RCC 7860 (cell line): Measurements from ENCODE around the gene RAI1.

ENCODE experiments used
- DNase-seq: peaks from one replicate; pipeline ENCODE4 v3.0.0-alpha.2; 2015; ENCODE audit warnings: low spot score
- FAIRE-seq: peaks from 2 replicates; lab custom pipeline; 2012; peaks lifted over from hg19 to GRCh38; lab: Jason Lieb, UNC

RAI1 gene

GRCh38 chr17:17840751-17841591 lies 159.7 kb downstream of the RAI1 start:
- FAIRE-seq (no peak), DNase-seq (no peak)

- FAIRE-seq (no peak), DNase-seq (no peak)
Measured at GRCh38 chr17:17841601-17842025, 160.4 kb downstream of the RAI1 start.

GRCh38 chr17:17842111-17842876 lies 161.0 kb downstream of the RAI1 start:
- no peak for FAIRE-seq
- no peak for DNase-seq

GRCh38 chr17:17843096-17843495 lies 161.8 kb downstream of the RAI1 start:
- FAIRE-seq = no peak
- DNase-seq = no peak

- DNase-seq (no peak), FAIRE-seq (no peak)
Measured at GRCh38 chr17:17844079-17844478, 162.8 kb downstream of the RAI1 start.

GRCh38 chr17:17844500-17844899 lies 163.2 kb downstream of the RAI1 start:
- no peak for FAIRE-seq
- no peak for DNase-seq

GRCh38 chr17:17845046-17845775 lies 164.0 kb downstream of the RAI1 start:
- no peak for FAIRE-seq
- no peak for DNase-seq

GRCh38 chr17:17846003-17846402 lies 164.7 kb downstream of the RAI1 start:
- FAIRE-seq = no peak
- no peak for DNase-seq

GRCh38 chr17:17846645-17847044 lies 165.4 kb downstream of the RAI1 start:
- FAIRE-seq = no peak
- DNase-seq = no peak

GRCh38 chr17:17847118-17847689 lies 165.9 kb downstream of the RAI1 start:
- DNase-seq = no peak
- no peak for FAIRE-seq

- FAIRE-seq = no peak
Measured at GRCh38 chr17:17847726-17848125, 166.5 kb downstream of the RAI1 start.

GRCh38 chr17:17848311-17849082 lies 167.2 kb downstream of the RAI1 start:
- FAIRE-seq = no peak
- no peak for DNase-seq

More at GRCh38 chr17:17847726-17848125, 166.5 kb downstream of the RAI1 start:
- no peak for DNase-seq

GRCh38 chr17:17849147-17849820 lies 168.0 kb downstream of the RAI1 start:
- peak; percentile 41 for FAIRE-seq
- peak; percentile 62 for DNase-seq

- DNase-seq (peak; percentile 84), FAIRE-seq (peak; percentile 91)
Measured at GRCh38 chr17:17849845-17850373, 168.7 kb downstream of the RAI1 start.

GRCh38 chr17:17851103-17852002 lies 170.1 kb downstream of the RAI1 start:
- DNase-seq (no peak), FAIRE-seq (no peak)

- FAIRE-seq = no peak
- no peak for DNase-seq
Measured at GRCh38 chr17:17852930-17853329, 171.7 kb downstream of the RAI1 start.

GRCh38 chr17:17853811-17854447 lies 172.7 kb downstream of the RAI1 start:
- DNase-seq (no peak), FAIRE-seq (no peak)

GRCh38 chr17:17855976-17856375 lies 174.7 kb downstream of the RAI1 start:
- no peak for FAIRE-seq
- no peak for DNase-seq
